Transverse colon (tissue), 4 donors: ENCODE measurements around the gene HIVEP1. TPM values are rescaled to one million over a fixed set of nuclear protein-coding genes. Genes with fewer than 3 reads are reported as not detected.
"Not testable (repeated sequence)": the region's sequence is repeated elsewhere in the genome, so short reads cannot be mapped to it uniquely, and the experiment has no call there.

Experiments used
- DNase-seq: peaks from one replicate; pipeline ENCODE4 v3.0.0-alpha.2; 2019
- H3K27ac ChIP-seq, 4 donors: fragments of 200-600 bp; sonication (generic); 2 replicates each; pipeline ENCODE4 v1.5.1; 2016 to 2018; ENCODE audit warnings: inconsistent platforms in 4 of 4
- H3K27me3 ChIP-seq: fragments of 200-600 bp; sonication (generic); 2 replicates; pipeline ENCODE4 v1.5.1; 2017; ENCODE audit warnings: inconsistent platforms
- H3K36me3 ChIP-seq, 4 donors: fragments of 200-600 bp; sonication (generic); 2 replicates each; pipeline ENCODE4 v1.5.1; 2017 to 2019; ENCODE audit warnings: inconsistent platforms in 4 of 4
- H3K4me1 ChIP-seq, 4 donors: fragments of 200-600 bp; sonication (generic); 2 replicates each; pipeline ENCODE4 v1.5.1; 2017 to 2020; ENCODE audit warnings: inconsistent platforms in 4 of 4
- H3K4me3 ChIP-seq, 4 donors: fragments of 200-600 bp; sonication (generic); 1 replicate in 1 of 4; 2 replicates in 3 of 4; pipeline versions ENCODE4 v1.5.1 to v1.6.1; 2017 to 2019; ENCODE audit warnings: inconsistent platforms in 4 of 4
- H3K9me3 ChIP-seq, 2 donors: fragments of 200-600 bp; sonication (generic); 2 replicates each; pipeline ENCODE4 v1.5.1; 2017 to 2019; ENCODE audit warnings: inconsistent platforms in 2 of 2
- CTCF ChIP-seq, 5 experiments: fragments of 200-600 bp in 3 of 5; fragments of 450-650 bp in 2 of 5; sonication (generic) in 3 of 5; IDR thresholded peaks; 1 replicate in 2 of 5; 2 replicates in 3 of 5; pipeline ENCODE4 v1.5.1; 2016 to 2017; ENCODE audit warnings: antibody characterized with exemption in 5 of 5, inconsistent platforms in 3 of 5, mild to moderate bottlenecking in 2 of 5, moderate library complexity in 1 of 5
- EP300 ChIP-seq: sonication (generic); formaldehyde crosslinking; IDR thresholded peaks from one replicate; pipeline ENCODE4 v1.6.1; 2017; ENCODE audit warnings: antibody characterized with exemption, low read depth
- POLR2A ChIP-seq: fragments of 450-650 bp; IDR thresholded peaks from one replicate; pipeline ENCODE4 v1.6.1; 2016; ENCODE audit warnings: antibody characterized with exemption, mild to moderate bottlenecking, moderate library complexity
- POLR2AphosphoS5 ChIP-seq, 3 donors: sonication (generic); formaldehyde crosslinking; IDR thresholded peaks; one replicate each; pipeline ENCODE4 v1.6.1; 2016; ENCODE audit warnings: antibody characterized with exemption in 3 of 3
- WGBS, 2 donors: methylation state at CpG; one replicate each; pipeline ENCODE4 v1.1.5; 2018; ENCODE audit warnings: low coverage in 1 of 2; 5-methylcytosine and 5-hydroxymethylcytosine counted together
- in situ Hi-C, 4 donors: fragments of 200-750 bp; cut with MboI; loops; one replicate each; pipeline versions ENCODE4 v1.15.0 to v1.15.1; 2017; ENCODE audit warnings: low sequenced_read_pairs in 3 of 4, low pct_ligation_motif_present in 1 of 4, low pct_unique_long_range_greater_than_20kb in 1 of 4
- intact Hi-C: fragments of 100-400 bp; cut with DNase I; formaldehyde crosslinking; loops from one replicate; pipeline ENCODE4 v1.15.1; 2023; ENCODE audit warnings: low total_unique reads
- total RNA-seq, 4 donors: library from RNA; depleted of rRNA; stranded (reverse); fragments of >200 nt; gene quantifications; one replicate each; pipeline ENCODE4 v1.1.0, GENCODE V29; 2016

The HIVEP1 gene
- total RNA-seq, 4 donors from 2014 or later: 18.9 to 90.9 (median 30.5) TPM

GRCh38 chr6:12102350-12102749, 90.2 kb downstream of the HIVEP1 start:
- no peaks in the 10 kb centered on the region for H3K27me3 ChIP-seq
- intact Hi-C loops: no loop called here
- no peak for DNase-seq
- 93 to 96% methylated on average over 2 of the region's 2 CpGs for WGBS, 2 donors
- no peak overlapping the region for H3K27ac ChIP-seq
- no peaks in the 10 kb centered on the region for H3K36me3 ChIP-seq
- H3K9me3 ChIP-seq: no peaks in the 10 kb centered on the region
- peaks cover 0 to 10% (median 5%) of the 10 kb centered on the region in 4 donors for H3K4me1 ChIP-seq
- in situ Hi-C loops: no loop called here
- H3K4me3 ChIP-seq: no peak overlapping the region
- TF ChIP-seq POLR2AphosphoS5 (IDR thresholded peaks at IDR 0.05): no peak
- no peak for TF ChIP-seq POLR2A
- no peak for TF ChIP-seq EP300
- TF ChIP-seq CTCF (IDR thresholded peaks at IDR 0.05): no peak

- TF ChIP-seq EP300 (no peak), POLR2A (no peak), POLR2AphosphoS5 (IDR thresholded peaks at IDR 0.05) (no peak), CTCF (IDR thresholded peaks at IDR 0.05) (no peak)
- Histone ChIP-seq H3K36me3 (no peaks in the 10 kb centered on the region), H3K9me3 (no peaks in the 10 kb centered on the region), H3K27ac (no peak overlapping the region), H3K4me3 (no peak overlapping the region), H3K27me3 (no peaks in the 10 kb centered on the region), H3K4me1 (peaks cover 0 to 10% (median 5%) of the 10 kb centered on the region in 4 donors)
- WGBS, 2 donors: 94 to 98% methylated on average over 3 of the region's 3 CpGs
- in situ Hi-C loops (no loop called here), intact Hi-C loops (no loop called here)
- no peak for DNase-seq
Observed at GRCh38 chr6:12103158-12103557, 91.0 kb downstream of the HIVEP1 start.

GRCh38 chr6:12105271-12105670, 93.2 kb downstream of the HIVEP1 start:
- WGBS, 2 donors: 53 to 80% methylated on average over 1 to 2 of the region's 2 CpGs
- no peak for DNase-seq
- H3K36me3 ChIP-seq: no peaks in the 10 kb centered on the region
- no peaks in the 10 kb centered on the region for H3K27me3 ChIP-seq
- no peak overlapping the region for H3K4me3 ChIP-seq
- in situ Hi-C loops (no loop called here), intact Hi-C loops (no loop called here)
- H3K4me1 ChIP-seq: peaks cover 0 to 10% (median 5%) of the 10 kb centered on the region in 4 donors
- H3K9me3 ChIP-seq: no peaks in the 10 kb centered on the region
- H3K27ac ChIP-seq: no peak overlapping the region
- TF ChIP-seq POLR2A: no peak
- no peak for TF ChIP-seq CTCF (IDR thresholded peaks at IDR 0.05)
- no peak for TF ChIP-seq POLR2AphosphoS5 (IDR thresholded peaks at IDR 0.05)
- no peak for TF ChIP-seq EP300

- H3K36me3 ChIP-seq, H3K27ac ChIP-seq, in situ Hi-C loops, intact Hi-C loops, H3K4me3 ChIP-seq, DNase-seq, H3K27me3 ChIP-seq, H3K9me3 ChIP-seq: not testable (repeated sequence)
- peaks cover 0 to 10% (median 5%) of the 10 kb centered on the region in 4 donors for H3K4me1 ChIP-seq
- 97% methylated on average over 33 of the region's 33 CpGs; no CpG with 5 or more reads in 1 of the 2 donors for WGBS, 2 donors
Observed at GRCh38 chr6:12108376-12108775, 96.3 kb downstream of the HIVEP1 start.
